HepG2 (cell line): Measurements from ENCODE around the gene NPPB. TPM values are rescaled to one million over a fixed set of nuclear protein-coding genes. Genes with fewer than 3 reads are reported as not detected.

ENCODE experiments used
- AHR ChIP-seq: IDR thresholded peaks from 2 replicates; pipeline ENCODE4 v1.6.1; 2018; ENCODE audit warnings: missing genetic modification reagents, missing compliant biosample characterization
- ELF3 ChIP-seq: IDR thresholded peaks from 2 replicates; pipeline ENCODE4 v1.6.1; 2016; ENCODE audit warnings: missing genetic modification reagents, missing compliant biosample characterization
- MLLT10 ChIP-seq: sonication (generic); formaldehyde crosslinking; IDR thresholded peaks from 2 replicates; pipeline ENCODE4 v1.4.0; 2020; ENCODE audit warnings: missing genetic modification reagents
- SCMH1 ChIP-seq: sonication (generic); formaldehyde crosslinking; IDR thresholded peaks from 2 replicates; pipeline ENCODE4 v1.9.0; 2021; ENCODE audit warnings: missing genetic modification reagents, mild to moderate bottlenecking, borderline replicate concordance
- SOX6 ChIP-seq, 2 experiments: fragments of 450-650 bp in 1 of 2; sonication (generic) in 1 of 2; formaldehyde crosslinking in 1 of 2; IDR thresholded peaks; 2 replicates each; pipeline versions ENCODE4 v1.4.0 to v1.6.1; 2017 to 2020; ENCODE audit warnings: antibody characterized with exemption in 1 of 2, mild to moderate bottlenecking in 1 of 2, missing genetic modification reagents in 1 of 2
- ZNF17 ChIP-seq: sonication (generic); formaldehyde crosslinking; IDR thresholded peaks from 2 replicates; pipeline ENCODE4 v1.5.0; 2020; ENCODE audit warnings: mild to moderate bottlenecking, missing genetic modification reagents
- ZNF646 ChIP-seq: sonication (generic); formaldehyde crosslinking; IDR thresholded peaks from 2 replicates; pipeline ENCODE4 v1.9.0; 2021; ENCODE audit warnings: mild to moderate bottlenecking, missing genetic modification reagents
- ZNF75D ChIP-seq: sonication (generic); formaldehyde crosslinking; IDR thresholded peaks from 2 replicates; pipeline ENCODE4 v1.8.1; 2023; ENCODE audit warnings: missing genetic modification reagents, mild to moderate bottlenecking, borderline replicate concordance
- ZNF800 ChIP-seq: sonication (generic); formaldehyde crosslinking; IDR thresholded peaks from 2 replicates; pipeline ENCODE4 v1.4.0; 2020; ENCODE audit warnings: missing genetic modification reagents
- ZSCAN29 ChIP-seq: sonication (generic); formaldehyde crosslinking; conservative IDR thresholded peaks from 2 replicates; pipeline ENCODE4 v1.4.0; 2020; ENCODE audit warnings: mild to moderate bottlenecking, missing genetic modification reagents
- polyA plus RNA-seq, 8 experiments: library from polyadenylated mRNA; depleted of rRNA in 3 of 8; stranded (reverse) in 7 of 8; unstranded in 1 of 8; fragments of >200 nt; fragmentation: Illumina TruSeq in 4 of 8; extraction: Trizol in 4 of 8; gene quantifications; 2 replicates each; pipeline versions ENCODE4 v1.2.1 to v1.2.3, GENCODE V29; 2011 to 2016; ENCODE audit warnings: low read depth in 4 of 8, missing spikeins in 1 of 8, mixed read lengths in 1 of 8; ENCODE audit not compliant: insufficient read depth in 1 of 8
- total RNA-seq, 5 experiments: library from RNA; depleted of rRNA; stranded (reverse); fragments of >200 nt; fragmentation: Illumina TruSeq; extraction: Trizol; gene quantifications; 2 replicates each; pipeline ENCODE4 v1.2.3, GENCODE V29; 2016; ENCODE audit warnings: low read depth in 1 of 5
- TF ChIP-seq, protein P1 (sequence below): IDR thresholded peaks from 2 replicates; pipeline ENCODE4 v1.6.1; 2016; ENCODE audit warnings: mild to moderate bottlenecking
- TF ChIP-seq, protein P2 (sequence below): sonication (generic); formaldehyde crosslinking; IDR thresholded peaks from 2 replicates; pipeline ENCODE4; 2020; ENCODE audit warnings: missing genetic modification reagents, mild to moderate bottlenecking, borderline replicate concordance

Gene NPPB
- total and polyA plus RNA-seq, 2 of the 13 experiments (the other 11 are each of a cell fraction or from before 2014, with no cell fraction given): 1.9 TPM; not detected in 1

- TF ChIP-seq, protein P1, sequence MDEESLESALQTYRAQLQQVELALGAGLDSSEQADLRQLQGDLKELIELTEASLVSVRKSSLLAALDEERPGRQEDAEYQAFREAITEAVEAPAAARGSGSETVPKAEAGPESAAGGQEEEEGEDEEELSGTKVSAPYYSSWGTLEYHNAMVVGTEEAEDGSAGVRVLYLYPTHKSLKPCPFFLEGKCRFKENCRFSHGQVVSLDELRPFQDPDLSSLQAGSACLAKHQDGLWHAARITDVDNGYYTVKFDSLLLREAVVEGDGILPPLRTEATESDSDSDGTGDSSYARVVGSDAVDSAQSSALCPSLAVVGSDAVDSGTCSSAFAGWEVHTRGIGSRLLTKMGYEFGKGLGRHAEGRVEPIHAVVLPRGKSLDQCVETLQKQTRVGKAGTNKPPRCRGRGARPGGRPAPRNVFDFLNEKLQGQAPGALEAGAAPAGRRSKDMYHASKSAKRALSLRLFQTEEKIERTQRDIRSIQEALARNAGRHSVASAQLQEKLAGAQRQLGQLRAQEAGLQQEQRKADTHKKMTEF (CRISPR knock-in tag): peak; percentile 91
- TF ChIP-seq ZNF75D (no peak), SOX6 (IDR thresholded peaks at IDR 0.05) (no peak), SOX6 (CRISPR knock-in tag; IDR thresholded peaks at IDR 0.05) (peak; percentile 85), ELF3 (peak; percentile 94), AHR (peak; percentile 52; the same call in 1 of the 2 replicates), MLLT10 (CRISPR knock-in tag) (no peak), ZNF646 (CRISPR knock-in tag) (no peak), ZNF800 (CRISPR knock-in tag) (peak; percentile 81; the same call in 1 of the 2 replicates), SCMH1 (CRISPR knock-in tag) (no peak), ZSCAN29 (CRISPR knock-in tag) (peak; percentile 94), ZNF17 (CRISPR knock-in tag) (0 out of 2 replicates have a peak, but pooled peaks have one; percentile 47)
- TF ChIP-seq, protein P2, sequence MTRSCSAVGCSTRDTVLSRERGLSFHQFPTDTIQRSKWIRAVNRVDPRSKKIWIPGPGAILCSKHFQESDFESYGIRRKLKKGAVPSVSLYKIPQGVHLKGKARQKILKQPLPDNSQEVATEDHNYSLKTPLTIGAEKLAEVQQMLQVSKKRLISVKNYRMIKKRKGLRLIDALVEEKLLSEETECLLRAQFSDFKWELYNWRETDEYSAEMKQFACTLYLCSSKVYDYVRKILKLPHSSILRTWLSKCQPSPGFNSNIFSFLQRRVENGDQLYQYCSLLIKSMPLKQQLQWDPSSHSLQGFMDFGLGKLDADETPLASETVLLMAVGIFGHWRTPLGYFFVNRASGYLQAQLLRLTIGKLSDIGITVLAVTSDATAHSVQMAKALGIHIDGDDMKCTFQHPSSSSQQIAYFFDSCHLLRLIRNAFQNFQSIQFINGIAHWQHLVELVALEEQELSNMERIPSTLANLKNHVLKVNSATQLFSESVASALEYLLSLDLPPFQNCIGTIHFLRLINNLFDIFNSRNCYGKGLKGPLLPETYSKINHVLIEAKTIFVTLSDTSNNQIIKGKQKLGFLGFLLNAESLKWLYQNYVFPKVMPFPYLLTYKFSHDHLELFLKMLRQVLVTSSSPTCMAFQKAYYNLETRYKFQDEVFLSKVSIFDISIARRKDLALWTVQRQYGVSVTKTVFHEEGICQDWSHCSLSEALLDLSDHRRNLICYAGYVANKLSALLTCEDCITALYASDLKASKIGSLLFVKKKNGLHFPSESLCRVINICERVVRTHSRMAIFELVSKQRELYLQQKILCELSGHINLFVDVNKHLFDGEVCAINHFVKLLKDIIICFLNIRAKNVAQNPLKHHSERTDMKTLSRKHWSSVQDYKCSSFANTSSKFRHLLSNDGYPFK (CRISPR knock-in tag): peak; percentile 38; the same call in 1 of the 2 replicates
Measured at GRCh38 chr1:11842154-11843041, 16.3 kb downstream of the NPPB start (continued).
